ENCODE results near the gene OCLN.
"Not testable (repeated sequence)": the region's sequence is repeated elsewhere in the genome, so short reads cannot be mapped to it uniquely, and the experiment has no call there.

The OCLN gene

DNA sequence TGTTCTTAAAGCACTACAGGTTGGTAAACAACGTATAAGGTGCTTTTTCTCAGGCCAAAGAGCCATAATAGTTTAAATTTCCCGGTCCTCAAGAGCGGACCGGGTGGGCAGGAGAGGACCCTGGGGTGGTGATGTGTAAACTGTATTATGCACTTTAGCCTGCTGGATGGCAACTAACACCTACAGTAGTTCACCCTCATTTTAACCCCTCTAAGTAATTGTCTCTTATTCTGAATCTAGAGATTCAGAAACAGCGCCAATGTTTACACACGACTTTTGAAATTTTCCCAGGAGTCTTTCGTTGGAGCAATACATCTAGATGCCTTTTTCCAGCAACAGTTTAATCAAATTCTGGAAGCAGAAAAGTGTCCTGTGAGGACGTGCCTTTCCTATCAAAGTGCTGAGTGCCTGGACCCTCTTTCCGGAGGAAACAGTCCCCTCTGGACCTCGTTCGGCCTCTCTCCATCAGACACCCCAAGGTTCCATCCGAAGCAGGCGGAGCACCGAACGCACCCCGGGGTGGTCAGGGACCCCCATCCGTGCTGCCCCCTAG is 676 bp upstream of the OCLN start:
- no peak for DNase-seq

GRCh38 chr5:69492923-69493395 is 369 bp downstream of the OCLN start:
- no peak for DNase-seq

DNA sequence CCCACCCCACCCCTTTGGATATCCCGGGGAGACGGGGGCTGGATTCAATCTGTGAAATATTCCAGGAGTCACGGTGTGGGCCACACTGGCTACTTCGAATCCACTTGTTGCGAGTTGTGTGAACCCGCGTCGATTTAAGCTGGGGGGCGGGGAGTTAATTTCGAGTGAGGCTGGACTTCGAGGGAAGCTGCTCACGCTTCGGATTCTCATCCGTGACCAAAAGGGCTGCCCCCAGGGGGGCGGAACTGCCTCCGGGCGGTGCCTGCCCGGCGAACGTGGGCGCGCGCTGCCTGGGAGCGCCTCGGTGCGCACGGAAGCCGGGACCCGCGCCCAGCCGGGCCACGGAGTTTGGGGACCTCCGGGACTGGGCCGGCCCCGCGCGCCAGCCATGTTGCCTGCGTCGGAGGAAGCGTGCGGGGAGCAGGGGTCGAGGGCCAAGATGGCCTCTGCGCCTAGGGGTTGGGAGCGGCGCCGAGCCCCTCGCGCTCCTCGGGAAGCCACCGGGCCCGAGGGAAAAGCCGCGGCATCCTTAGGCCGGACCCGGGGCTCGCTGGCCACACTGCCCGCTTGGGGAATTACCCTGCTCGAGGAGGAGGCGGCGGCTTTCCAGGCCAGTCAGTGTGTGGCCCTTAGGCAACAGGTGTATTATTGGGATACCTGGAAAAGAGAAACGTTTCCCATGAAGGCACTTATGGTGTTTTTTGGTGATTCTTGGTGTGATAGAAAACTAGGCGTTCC is 975 bp downstream of the OCLN start:
- DNase-seq, result no peak

- DNase-seq, result no peak
Observed at GRCh38 chr5:69494452-69494851, 1.9 kb downstream of the OCLN start.

DNA sequence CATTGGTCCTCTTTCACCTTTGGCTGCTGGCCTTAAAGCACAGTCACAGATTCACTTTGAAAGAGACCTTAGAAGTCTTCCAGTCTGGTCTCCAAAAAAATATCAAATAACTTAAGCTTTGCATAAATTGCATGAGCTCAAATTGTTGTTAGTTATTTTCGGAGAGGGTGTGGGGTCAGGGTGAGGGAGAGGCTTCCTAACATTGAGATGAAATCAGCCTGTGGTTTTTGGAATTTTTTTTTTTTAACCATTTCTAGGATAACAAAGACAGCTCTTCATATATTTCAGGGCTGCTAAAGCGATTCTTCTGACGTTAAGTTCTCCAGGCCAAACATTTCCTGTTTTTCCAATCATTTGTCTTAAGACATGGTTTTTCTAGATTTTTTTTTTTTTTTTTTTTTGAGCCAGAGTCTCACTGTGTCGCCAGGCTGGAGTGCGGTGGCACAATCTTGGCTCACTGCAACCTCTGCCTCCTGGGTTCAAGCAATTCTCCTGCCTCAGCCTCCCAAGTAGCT is 4.5 kb downstream of the OCLN start:
- DNase-seq, result no peak

DNA sequence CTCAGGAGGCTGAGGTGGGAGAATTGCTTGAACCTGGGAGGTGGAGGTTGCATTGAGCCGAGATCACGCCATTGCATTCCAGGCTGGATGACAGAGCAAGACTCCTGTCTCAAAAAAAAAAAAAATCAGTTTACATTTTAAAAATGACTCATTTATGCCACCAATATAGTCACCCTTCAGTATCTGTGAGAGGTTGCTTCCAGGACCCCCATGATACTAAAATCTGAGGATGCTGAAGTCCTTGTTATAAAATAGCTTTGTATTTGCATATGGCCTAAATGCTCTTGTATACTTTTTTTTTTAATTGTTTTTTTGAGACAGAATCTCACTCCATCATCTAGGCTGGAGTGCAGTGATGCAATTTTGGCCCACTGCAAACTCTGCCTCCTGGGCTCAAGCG is 5.8 kb downstream of the OCLN start:
- no peak for DNase-seq

GRCh38 chr5:69502367-69502766 is 9.8 kb downstream of the OCLN start:
- no peak for DNase-seq

- no peak for DNase-seq
Observed at GRCh38 chr5:69502767-69503488, 10.3 kb downstream of the OCLN start.

GRCh38 chr5:69504036-69504435 is 11.4 kb downstream of the OCLN start:
- DNase-seq, result no peak

GRCh38 chr5:69505306-69505705 is 12.7 kb downstream of the OCLN start:
- no peak for DNase-seq

- no peak for DNase-seq
Observed at GRCh38 chr5:69509212-69509611, 16.6 kb downstream of the OCLN start.

GRCh38 chr5:69510694-69511093 is 18.1 kb downstream of the OCLN start:
- DNase-seq, result no peak

DNA sequence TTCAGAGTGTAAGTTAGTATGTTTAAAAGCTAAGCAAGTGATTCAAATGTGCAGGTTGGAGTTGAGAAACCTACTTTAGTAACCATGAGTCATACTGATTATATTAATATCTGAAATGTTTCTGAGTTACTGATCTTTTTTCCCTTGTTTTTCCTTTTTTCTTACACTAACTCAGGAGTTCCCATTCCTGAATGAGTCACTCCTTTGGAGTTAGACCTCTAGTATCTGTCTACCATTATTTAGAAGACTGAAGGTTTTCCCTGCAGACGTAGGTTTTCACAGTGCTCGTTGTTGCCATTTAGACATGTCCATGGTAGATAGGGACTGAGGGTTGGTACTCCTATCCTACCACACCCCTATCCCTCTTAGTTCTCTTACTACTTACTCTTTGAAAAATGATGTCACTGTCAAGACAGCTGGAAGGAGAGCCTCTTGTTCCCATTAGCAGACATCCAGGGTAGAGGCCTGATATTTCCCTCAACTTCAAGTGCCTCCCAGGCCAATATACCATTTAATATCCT is 20.2 kb downstream of the OCLN start:
- no peak for DNase-seq

GRCh38 chr5:69515570-69515969 is 23.0 kb downstream of the OCLN start:
- DNase-seq, result not testable (repeated sequence)

DNA sequence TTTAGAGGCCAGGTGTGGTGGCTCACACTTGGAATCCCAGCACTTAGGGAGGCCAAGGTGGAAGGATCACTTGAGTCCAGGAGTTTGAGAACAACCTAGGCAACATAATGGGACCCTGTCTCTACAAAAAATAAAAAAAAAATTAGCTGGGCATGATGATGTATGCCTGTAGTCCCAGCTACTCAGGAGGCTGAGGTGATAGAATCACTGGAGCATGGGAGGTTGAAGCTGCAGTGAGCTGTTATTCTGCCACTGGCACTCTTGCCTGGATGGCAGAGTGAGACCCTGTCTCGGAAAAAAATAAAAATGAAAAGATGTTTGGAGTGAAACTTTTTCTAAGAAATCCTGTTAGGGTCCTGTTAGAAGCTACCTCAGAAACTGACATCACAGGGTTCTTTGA is 24.2 kb downstream of the OCLN start:
- no peak for DNase-seq

DNA sequence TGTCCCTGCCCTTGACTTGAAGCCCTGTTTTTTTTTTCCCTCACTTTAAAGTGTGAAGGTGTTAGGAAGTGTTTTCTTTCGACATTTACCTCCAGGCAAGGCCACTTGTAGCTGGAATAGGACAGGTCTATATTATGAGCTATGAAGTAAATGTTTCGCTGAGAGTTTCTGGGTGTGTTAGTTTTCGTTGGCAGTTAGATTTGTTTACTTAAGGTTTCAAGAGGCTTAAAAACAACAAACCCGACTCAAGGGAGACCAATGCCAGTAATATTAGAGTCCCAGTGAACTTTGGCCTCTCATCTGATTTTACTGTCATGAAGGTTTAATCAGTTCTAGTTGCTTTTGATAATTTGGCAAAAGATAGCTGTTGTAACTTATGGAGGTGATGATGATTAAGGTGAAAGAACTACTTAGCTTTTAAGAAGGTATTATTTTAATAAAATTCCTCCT is 25.2 kb downstream of the OCLN start:
- DNase-seq, result no peak

DNA sequence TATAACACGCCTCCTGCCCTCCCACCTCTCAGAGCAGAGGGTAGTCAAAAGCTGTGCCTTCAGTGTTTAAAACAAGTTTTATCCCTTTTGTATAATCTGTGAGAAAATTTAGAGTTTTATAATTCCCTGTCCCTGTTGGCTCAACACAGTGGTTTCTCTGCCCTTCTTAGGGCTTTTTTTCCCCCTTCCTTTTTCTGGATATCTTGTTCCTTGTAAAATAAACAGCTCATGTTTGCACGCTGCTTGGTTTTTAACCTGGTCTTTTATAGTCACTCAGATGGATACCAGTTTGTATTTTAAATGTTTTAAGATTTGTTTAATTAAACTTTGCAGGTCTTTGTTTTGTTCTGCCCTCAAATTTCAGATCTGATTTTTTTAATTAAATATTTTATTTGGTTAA is 26.7 kb downstream of the OCLN start:
- no peak for DNase-seq

DNA sequence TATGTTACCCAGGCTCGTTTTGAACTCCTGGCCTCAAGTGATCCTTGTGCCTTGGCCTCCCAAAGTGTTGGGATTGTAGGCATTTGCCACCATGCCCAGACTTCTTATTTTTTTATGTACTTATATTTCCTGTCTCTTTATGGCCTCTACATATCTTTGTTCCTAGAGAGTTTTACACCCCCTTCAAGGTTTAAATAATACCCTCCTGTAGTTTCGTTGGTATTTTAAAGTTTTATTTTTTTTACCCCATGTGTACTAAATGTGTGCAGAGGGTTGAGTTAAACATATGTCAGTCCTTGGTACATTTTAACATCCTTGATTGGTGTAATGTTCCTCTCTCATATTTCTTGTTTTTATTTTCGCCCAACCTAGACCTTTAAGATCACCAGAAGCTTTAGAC is 29.4 kb downstream of the OCLN start:
- no peak for DNase-seq

DNA sequence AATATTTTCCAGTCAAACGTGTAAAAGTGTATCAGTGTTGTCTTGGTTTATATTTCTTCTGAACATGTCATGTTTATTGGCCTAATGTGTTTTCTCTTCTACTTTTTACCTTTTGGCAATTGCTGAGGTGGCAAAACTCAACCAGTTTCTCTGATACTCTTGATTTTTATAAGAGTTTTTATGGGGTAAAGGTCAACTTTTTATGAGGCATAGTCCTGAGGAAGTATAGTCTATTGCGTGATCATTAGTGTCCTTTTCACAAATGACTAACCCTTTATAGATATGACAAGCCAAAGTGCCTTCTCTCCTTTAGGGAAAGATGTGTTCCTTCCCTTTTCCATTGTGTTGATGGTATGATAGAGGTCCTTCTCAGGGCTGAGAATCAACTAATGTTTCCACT is 32.9 kb downstream of the OCLN start:
- no peak for DNase-seq

GRCh38 chr5:69526660-69527059 is 34.1 kb downstream of the OCLN start:
- no peak for DNase-seq

DNA sequence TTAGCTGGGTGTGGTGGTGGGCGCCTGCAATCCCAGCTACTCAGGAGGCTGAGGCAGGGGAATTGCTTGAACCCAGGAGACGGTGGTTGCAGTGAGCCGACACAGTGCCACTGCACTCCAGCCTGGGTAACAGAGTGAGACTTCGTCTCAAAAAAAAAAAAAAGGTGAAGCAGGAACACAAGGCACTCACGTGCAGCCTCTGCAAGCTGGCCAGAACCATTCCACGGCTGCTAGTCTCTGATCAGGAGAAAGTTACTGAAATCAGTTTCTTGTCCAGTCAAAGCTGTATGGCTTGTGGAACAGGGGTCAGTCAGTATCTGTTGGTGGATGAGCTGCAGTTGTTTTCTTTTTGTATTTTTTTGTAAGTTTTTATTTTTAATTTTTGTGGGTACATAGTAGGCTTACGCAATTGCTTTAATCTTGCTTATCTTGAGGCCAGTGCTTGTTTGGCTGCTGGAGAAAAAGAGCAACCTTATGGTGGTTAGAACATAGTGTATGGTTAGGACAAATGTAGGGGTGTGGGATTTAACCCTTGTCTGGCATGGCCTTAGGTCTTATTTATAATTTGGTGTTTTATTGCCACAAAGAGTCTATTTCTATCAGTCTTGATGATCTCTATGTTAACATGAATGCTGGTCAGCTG is 34.7 kb downstream of the OCLN start:
- DNase-seq, result no peak

- no peak for DNase-seq
Observed at GRCh38 chr5:69528035-69528434, 35.4 kb downstream of the OCLN start.

DNA sequence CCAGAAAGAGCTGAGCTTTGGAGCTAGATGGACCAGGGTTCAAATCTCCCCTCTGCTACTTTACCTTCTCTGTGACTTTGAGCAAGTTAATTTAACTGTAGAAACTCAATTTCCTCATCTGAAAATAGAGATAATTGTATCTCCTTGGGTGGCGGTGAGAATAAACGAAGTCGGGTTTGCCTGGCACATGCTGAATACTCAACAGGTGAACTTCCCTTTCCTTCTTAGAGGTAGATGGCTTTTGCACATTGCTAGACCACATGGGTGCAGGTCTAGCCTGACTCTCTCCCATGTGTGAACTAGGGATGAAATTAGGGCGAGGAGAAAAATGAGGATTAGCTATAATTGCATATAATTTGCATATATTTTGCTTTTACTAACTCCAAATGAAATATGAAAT is 36.0 kb downstream of the OCLN start:
- no peak for DNase-seq

All from NK-92 treated with Interleukin-12 subunit alpha and Interleukin-12 subunit beta, amount 100 ng/mL, for 24 hours (cell line).